K562 (cell line): ENCODE data around the gene SLC29A3. TPM values are rescaled to one million over a fixed set of nuclear protein-coding genes. Genes with fewer than 3 reads are reported as not detected.

Experiments used
- BCOR ChIP-seq: fragments of 450-650 bp; IDR thresholded peaks from 2 replicates; pipeline ENCODE4 v1.6.1; 2016
- CEBPG ChIP-seq, 3 experiments: fragments of 200-800 bp in 1 of 3; sonication (Bioruptor generic) in 1 of 3; sonication (generic) in 1 of 3; formaldehyde crosslinking in 1 of 3; IDR thresholded peaks in 2 of 3; conservative IDR thresholded peaks in 1 of 3; 2 replicates each; pipeline versions ENCODE4 v1.6.1 to v1.8.0; 2016 to 2022; ENCODE audit warnings: missing compliant biosample characterization in 2 of 3, missing genetic modification characterization in 2 of 3, mild to moderate bottlenecking in 1 of 3, missing genetic modification reagents in 1 of 3
- HDAC1 ChIP-seq, 2 experiments: fragments of 450-650 bp; IDR thresholded peaks; 2 replicates each; pipeline ENCODE4 v1.6.1; 2016 to 2017; ENCODE audit warnings: inconsistent platforms in 1 of 2, mild to moderate bottlenecking in 1 of 2, moderate library complexity in 1 of 2
- HDAC2 ChIP-seq: fragments of 450-650 bp; IDR thresholded peaks from 2 replicates; pipeline ENCODE4 v1.6.1; 2016; ENCODE audit warnings: mild to moderate bottlenecking
- KLF16 ChIP-seq: IDR thresholded peaks from 2 replicates; pipeline ENCODE4 v1.6.1; 2016; ENCODE audit warnings: antibody characterized with exemption
- MTA1 ChIP-seq: fragments of 450-650 bp; IDR thresholded peaks from 2 replicates; pipeline ENCODE4 v1.6.1; 2017; ENCODE audit warnings: borderline replicate concordance
- NFRKB ChIP-seq: fragments of 450-650 bp; IDR thresholded peaks from 2 replicates; pipeline ENCODE4 v1.6.1; 2016; ENCODE audit warnings: low read depth
- RAD21 ChIP-seq, 2 experiments: fragments of 250-450 bp in 1 of 2; fragments of 450-650 bp in 1 of 2; sonication (Bioruptor Pico) in 1 of 2; formaldehyde crosslinking in 1 of 2; IDR thresholded peaks in 1 of 2; conservative IDR thresholded peaks in 1 of 2; 2 replicates each; pipeline versions ENCODE4 v1.4.0 to v1.8.0; 2020 to 2022; ENCODE audit warnings: mild to moderate bottlenecking in 2 of 2, moderate library complexity in 1 of 2
- RCOR1 ChIP-seq, 2 experiments: IDR thresholded peaks; 2 replicates each; pipeline ENCODE4 v1.6.1; 2012; ENCODE audit warnings: low read depth in 2 of 2, low read length in 2 of 2, borderline replicate concordance in 1 of 2, improper control_type of control experiment in 1 of 2
- RFX1 ChIP-seq: fragments of 450-650 bp; IDR thresholded peaks from 2 replicates; pipeline ENCODE4 v1.6.1; 2016; ENCODE audit warnings: mild to moderate bottlenecking, moderate library complexity
- SMAD4 ChIP-seq: fragments of 250-450 bp; sonication (Bioruptor Pico); conservative IDR thresholded peaks from 2 replicates; pipeline ENCODE4 v1.8.0; 2021; ENCODE audit warnings: inconsistent platforms, mild to moderate bottlenecking, moderate library complexity
- TEAD4 ChIP-seq, 2 experiments: sonication (generic) in 1 of 2; formaldehyde crosslinking in 1 of 2; IDR thresholded peaks; 2 replicates each; pipeline versions ENCODE4 v1.6.1 to v1.8.0; 2012 to 2022; ENCODE audit warnings: borderline replicate concordance in 1 of 2, inconsistent platforms in 1 of 2, low read length in 1 of 2, mild to moderate bottlenecking in 1 of 2, missing genetic modification reagents in 1 of 2
- ZFP36 ChIP-seq: fragments of 150-350 bp; IDR thresholded peaks from 2 replicates; pipeline ENCODE4 v1.6.1; 2018; ENCODE audit warnings: low read length, low read depth; ENCODE audit not compliant: partially characterized antibody
- ZNF444 ChIP-seq: fragments of 250-450 bp; sonication (Bioruptor Pico); IDR thresholded peaks from 2 replicates; pipeline ENCODE4 v1.4.0; 2020; ENCODE audit warnings: mild to moderate bottlenecking, moderate library complexity
- polyA plus RNA-seq, 8 experiments: library from polyadenylated mRNA; depleted of rRNA in 4 of 8; stranded (reverse) in 5 of 8; unstranded in 3 of 8; fragments of >200 nt; fragmentation: Nextera tagmentation in 2 of 8; fragmentation: Illumina TruSeq in 1 of 8; extraction: Ambion mirVana in 2 of 8; extraction: Trizol in 1 of 8; gene quantifications; 2 replicates each; pipeline versions ENCODE4 v1.2.1 to v1.2.3, GENCODE V29; 2011 to 2014; ENCODE audit warnings: inconsistent platforms in 1 of 8, missing spikeins in 1 of 8
- total RNA-seq, 7 experiments: library from RNA; depleted of rRNA in 6 of 7; stranded (reverse); fragments of >200 nt in 6 of 7; fragmentation: Illumina TruSeq in 2 of 7; extraction: Trizol in 2 of 7; gene quantifications; 2 replicates each; pipeline versions ENCODE4 v1.2.1 to v1.2.3, GENCODE V29; 2011 to 2021; ENCODE audit warnings: low replicate concordance in 1 of 7
- TF ChIP-seq, protein P1 (sequence below): sonication (generic); formaldehyde crosslinking; IDR thresholded peaks from 2 replicates; pipeline ENCODE4 v1.9.0; 2022; ENCODE audit warnings: mild to moderate bottlenecking, missing genetic modification reagents
- TF ChIP-seq, protein P2 (sequence below): sonication (generic); formaldehyde crosslinking; IDR thresholded peaks from 2 replicates; pipeline ENCODE4 v1.8.0; 2022; ENCODE audit warnings: missing genetic modification reagents, mild to moderate bottlenecking, moderate library complexity, borderline replicate concordance
- TF ChIP-seq, protein P3 (sequence below), 3 experiments: IDR thresholded peaks in 2 of 3; conservative IDR thresholded peaks in 1 of 3; 2 replicates each; pipeline ENCODE4 v1.5.1; 2011 to 2012; ENCODE audit warnings: low read length in 3 of 3, mild to moderate bottlenecking in 3 of 3, control low read depth in 2 of 3, improper control_type of control experiment in 1 of 3, inconsistent platforms in 1 of 3, low read depth in 1 of 3, mixed read lengths in 1 of 3, moderate library complexity in 1 of 3; ENCODE audit not compliant: insufficient read depth in 2 of 3
- TF ChIP-seq, protein P4 (sequence below): fragments of 250-450 bp; sonication (Bioruptor Pico); IDR thresholded peaks from 2 replicates; pipeline ENCODE4 v1.5.0; 2021; ENCODE audit warnings: mild to moderate bottlenecking, borderline replicate concordance

The SLC29A3 gene
- total and polyA plus RNA-seq, 9 of the 15 experiments (the other 6 are each of a cell fraction or from before 2014, with no cell fraction given) = 2.1 to 10.7 (median 4.6) TPM

DNA sequence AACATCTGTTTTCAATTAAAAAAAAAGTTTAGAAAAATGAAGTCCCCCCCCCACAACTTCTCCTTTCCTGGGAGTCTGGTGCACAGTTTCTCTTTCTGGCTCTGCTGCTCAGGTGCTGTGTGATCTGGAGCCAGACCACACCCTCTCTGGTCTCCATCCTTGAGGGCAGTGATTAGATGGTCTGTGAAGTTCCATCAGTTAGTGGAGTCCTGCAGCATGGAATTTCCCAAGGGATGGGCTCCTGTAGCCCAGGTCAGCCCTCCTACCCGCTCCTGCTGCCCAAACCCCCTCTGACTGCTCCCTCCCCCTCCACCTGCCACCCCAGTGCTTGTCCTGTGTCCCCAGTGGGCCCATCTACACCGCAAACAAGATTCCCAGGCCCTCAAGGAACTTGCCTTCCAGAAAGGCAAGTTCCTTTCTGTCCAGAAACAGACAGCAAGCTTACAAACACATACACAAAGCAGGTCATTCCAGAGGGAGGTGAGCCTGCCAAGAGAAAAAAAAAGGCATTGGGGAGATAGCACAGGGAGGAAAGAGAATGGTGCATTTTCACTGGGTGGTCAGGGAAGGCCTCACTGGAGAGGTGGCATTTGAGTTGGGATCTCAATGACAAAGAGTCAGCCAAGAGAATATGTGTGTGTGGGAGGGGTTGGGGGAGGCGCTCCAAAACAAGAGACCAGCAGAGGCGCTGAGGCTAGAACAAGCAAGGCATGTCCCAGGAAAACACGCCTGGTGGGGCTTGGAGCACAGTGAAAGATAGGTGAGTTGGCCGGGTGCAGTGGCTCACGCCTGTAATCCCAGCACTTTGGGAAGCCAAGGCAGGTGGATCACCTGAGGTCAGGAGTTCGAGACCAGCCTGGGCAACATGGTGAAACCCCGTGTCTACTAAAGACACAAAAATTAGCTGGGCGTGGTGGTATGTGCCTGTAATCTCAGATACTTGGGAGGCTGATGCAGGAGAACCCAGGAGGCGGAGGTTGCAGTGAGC, 49.5 kb upstream of the SLC29A3 start (continued):
- TF ChIP-seq TEAD4 (IDR thresholded peaks at IDR 0.05; ENCODE audit: low read length) (0 out of 2 replicates have a peak, but pooled peaks have one; percentile 14), TEAD4 (CRISPR knock-in tag; IDR thresholded peaks at IDR 0.05; ENCODE audit: borderline replicate concordance) (no peak), RFX1 (no peak), ZFP36 (peak; percentile 92), HDAC1 (IDR thresholded peaks at IDR 0.05) (0 out of 4 replicates have a peak, but pooled peaks of 1 of the 2 experiments have one; percentile 8), NFRKB (0 out of 2 replicates have a peak, but pooled peaks have one; percentile 21), ZNF444 (no peak), RAD21 (CRISPR knock-in tag; conservative IDR thresholded peaks at IDR 0.05 in 1 of 2, IDR thresholded peaks at IDR 0.05 in 1 of 2) (peak in 1 of 2 experiments; percentile 8; a peak in 1 of 4 replicates), MTA1 (0 out of 2 replicates have a peak, but pooled peaks have one; percentile 32), BCOR (peak; percentile 57; the same call in 1 of the 2 replicates), HDAC2 (peak; percentile 65), CEBPG (CRISPR knock-in tag; IDR thresholded peaks at IDR 0.05) (peak; percentile 55), CEBPG (tag; conservative IDR thresholded peaks at IDR 0.05 in 1 of 2, IDR thresholded peaks at IDR 0.05 in 1 of 2) (no peak), RCOR1 (IDR thresholded peaks at IDR 0.05; ENCODE audit: borderline replicate concordance in 1 of 2, low read depth in 2 of 2, low read length in 2 of 2) (peak in 1 of 2 experiments; percentile 74; a peak in 1 of 4 replicates), SMAD4 (CRISPR knock-in tag) (0 out of 2 replicates have a peak, but pooled peaks have one; percentile 13), KLF16 (0 out of 2 replicates have a peak, but pooled peaks have one; percentile 1)
- TF ChIP-seq, protein P1, sequence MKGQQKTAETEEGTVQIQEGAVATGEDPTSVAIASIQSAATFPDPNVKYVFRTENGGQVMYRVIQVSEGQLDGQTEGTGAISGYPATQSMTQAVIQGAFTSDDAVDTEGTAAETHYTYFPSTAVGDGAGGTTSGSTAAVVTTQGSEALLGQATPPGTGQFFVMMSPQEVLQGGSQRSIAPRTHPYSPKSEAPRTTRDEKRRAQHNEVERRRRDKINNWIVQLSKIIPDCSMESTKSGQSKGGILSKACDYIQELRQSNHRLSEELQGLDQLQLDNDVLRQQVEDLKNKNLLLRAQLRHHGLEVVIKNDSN (CRISPR knock-in tag) = 0 out of 2 replicates have a peak, but pooled peaks have one; percentile 10
- TF ChIP-seq, protein P2, sequence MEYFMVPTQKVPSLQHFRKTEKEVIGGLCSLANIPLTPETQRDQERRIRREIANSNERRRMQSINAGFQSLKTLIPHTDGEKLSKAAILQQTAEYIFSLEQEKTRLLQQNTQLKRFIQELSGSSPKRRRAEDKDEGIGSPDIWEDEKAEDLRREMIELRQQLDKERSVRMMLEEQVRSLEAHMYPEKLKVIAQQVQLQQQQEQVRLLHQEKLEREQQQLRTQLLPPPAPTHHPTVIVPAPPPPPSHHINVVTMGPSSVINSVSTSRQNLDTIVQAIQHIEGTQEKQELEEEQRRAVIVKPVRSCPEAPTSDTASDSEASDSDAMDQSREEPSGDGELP (CRISPR knock-in tag) = peak; percentile 19; the same call in 1 of the 2 replicates
- TF ChIP-seq, protein P3, sequence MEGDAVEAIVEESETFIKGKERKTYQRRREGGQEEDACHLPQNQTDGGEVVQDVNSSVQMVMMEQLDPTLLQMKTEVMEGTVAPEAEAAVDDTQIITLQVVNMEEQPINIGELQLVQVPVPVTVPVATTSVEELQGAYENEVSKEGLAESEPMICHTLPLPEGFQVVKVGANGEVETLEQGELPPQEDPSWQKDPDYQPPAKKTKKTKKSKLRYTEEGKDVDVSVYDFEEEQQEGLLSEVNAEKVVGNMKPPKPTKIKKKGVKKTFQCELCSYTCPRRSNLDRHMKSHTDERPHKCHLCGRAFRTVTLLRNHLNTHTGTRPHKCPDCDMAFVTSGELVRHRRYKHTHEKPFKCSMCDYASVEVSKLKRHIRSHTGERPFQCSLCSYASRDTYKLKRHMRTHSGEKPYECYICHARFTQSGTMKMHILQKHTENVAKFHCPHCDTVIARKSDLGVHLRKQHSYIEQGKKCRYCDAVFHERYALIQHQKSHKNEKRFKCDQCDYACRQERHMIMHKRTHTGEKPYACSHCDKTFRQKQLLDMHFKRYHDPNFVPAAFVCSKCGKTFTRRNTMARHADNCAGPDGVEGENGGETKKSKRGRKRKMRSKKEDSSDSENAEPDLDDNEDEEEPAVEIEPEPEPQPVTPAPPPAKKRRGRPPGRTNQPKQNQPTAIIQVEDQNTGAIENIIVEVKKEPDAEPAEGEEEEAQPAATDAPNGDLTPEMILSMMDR (IDR thresholded peaks at IDR 0.05 in 2 of 3, conservative IDR thresholded peaks at IDR 0.05 in 1 of 3; ENCODE audit: insufficient read depth in 2 of 3, low read depth in 1 of 3, low read length in 3 of 3) = peak; percentile 6 to 31 (median 22); a peak in 1 of 6 replicates
- TF ChIP-seq, protein P4, sequence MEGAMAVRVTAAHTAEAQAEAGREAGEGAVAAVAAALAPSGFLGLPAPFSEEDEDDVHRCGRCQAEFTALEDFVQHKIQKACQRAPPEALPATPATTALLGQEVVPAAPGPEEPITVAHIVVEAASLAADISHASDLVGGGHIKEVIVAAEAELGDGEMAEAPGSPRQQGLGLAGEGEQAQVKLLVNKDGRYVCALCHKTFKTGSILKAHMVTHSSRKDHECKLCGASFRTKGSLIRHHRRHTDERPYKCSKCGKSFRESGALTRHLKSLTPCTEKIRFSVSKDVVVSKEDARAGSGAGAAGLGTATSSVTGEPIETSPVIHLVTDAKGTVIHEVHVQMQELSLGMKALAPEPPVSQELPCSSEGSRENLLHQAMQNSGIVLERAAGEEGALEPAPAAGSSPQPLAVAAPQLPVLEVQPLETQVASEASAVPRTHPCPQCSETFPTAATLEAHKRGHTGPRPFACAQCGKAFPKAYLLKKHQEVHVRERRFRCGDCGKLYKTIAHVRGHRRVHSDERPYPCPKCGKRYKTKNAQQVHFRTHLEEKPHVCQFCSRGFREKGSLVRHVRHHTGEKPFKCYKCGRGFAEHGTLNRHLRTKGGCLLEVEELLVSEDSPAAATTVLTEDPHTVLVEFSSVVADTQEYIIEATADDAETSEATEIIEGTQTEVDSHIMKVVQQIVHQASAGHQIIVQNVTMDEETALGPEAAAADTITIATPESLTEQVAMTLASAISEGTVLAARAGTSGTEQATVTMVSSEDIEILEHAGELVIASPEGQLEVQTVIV (CRISPR knock-in tag) = peak; percentile 58; the same call in 1 of the 2 replicates
